GM13977 (cell line): ENCODE measurements around the gene PCBP4.

Experiments used
- DNase-seq: peaks from one replicate; pipeline ENCODE4 v3.0.0; 2012; ENCODE audit warnings: low spot score
- in situ Hi-C: fragments of 300-500 bp; cut with MboI; formaldehyde crosslinking; loops from one replicate; pipeline ENCODE4 v1.12.0; 2022; ENCODE audit warnings: low sequenced_read_pairs, low pct_unique_long_range_greater_than_20kb, mixed read lengths, inconsistent platforms; ENCODE audit not compliant: unreplicated experiment
- TF ChIP-seq, protein P1 (sequence below): IDR thresholded peaks from 2 replicates; pipeline ENCODE4 v1.5.1; 2012; ENCODE audit warnings: mild to moderate bottlenecking, control low read depth; ENCODE audit not compliant: insufficient read depth; ENCODE audit errors: extremely low read depth, missing control alignments

PCBP4 gene

DNA sequence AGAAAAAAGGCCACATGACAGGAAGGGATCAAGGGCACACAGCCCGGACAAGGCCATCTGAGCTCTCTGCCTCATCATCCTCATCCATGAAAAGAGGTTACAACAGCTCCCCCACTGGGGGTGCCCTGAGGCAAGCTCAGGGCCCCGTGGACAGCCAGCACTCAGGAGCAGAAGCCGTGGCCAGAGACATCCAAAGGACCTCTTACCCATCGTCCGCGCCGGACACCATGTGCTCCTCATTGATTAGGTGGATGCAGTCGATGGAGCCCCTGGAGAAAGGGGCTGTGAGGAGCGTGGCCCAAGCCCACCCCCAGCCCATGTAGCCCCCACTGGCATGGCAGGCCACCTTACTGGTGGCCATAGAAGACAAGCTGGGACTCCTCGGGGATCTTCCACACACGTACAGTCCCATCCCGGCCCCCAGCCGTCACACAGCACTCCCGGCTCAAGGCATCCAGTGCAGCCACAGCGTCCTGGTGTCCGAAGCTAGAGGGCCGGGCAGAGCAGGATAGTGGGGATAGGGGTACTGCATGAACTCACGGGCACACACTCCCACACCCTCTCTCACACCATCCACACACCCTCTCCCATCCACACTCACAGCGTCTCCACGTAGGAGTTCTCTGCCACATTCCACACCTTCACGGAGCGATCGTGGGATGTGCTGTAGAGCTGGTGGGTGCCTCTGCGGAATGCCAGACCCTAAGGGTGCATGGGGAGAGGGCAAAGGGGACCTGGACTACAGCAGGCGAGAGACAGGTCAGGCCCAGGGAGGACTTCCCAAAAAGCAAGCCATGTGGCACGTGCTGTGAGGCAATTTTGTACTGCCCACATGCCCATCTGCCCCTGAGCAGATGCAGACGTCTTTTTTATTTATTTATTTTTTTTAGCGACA, 32.0 kb downstream of the PCBP4 start:
- in situ Hi-C loops, result no loop called here
- TF ChIP-seq, protein P1, sequence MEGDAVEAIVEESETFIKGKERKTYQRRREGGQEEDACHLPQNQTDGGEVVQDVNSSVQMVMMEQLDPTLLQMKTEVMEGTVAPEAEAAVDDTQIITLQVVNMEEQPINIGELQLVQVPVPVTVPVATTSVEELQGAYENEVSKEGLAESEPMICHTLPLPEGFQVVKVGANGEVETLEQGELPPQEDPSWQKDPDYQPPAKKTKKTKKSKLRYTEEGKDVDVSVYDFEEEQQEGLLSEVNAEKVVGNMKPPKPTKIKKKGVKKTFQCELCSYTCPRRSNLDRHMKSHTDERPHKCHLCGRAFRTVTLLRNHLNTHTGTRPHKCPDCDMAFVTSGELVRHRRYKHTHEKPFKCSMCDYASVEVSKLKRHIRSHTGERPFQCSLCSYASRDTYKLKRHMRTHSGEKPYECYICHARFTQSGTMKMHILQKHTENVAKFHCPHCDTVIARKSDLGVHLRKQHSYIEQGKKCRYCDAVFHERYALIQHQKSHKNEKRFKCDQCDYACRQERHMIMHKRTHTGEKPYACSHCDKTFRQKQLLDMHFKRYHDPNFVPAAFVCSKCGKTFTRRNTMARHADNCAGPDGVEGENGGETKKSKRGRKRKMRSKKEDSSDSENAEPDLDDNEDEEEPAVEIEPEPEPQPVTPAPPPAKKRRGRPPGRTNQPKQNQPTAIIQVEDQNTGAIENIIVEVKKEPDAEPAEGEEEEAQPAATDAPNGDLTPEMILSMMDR, result no peak
- no peak for DNase-seq

DNA sequence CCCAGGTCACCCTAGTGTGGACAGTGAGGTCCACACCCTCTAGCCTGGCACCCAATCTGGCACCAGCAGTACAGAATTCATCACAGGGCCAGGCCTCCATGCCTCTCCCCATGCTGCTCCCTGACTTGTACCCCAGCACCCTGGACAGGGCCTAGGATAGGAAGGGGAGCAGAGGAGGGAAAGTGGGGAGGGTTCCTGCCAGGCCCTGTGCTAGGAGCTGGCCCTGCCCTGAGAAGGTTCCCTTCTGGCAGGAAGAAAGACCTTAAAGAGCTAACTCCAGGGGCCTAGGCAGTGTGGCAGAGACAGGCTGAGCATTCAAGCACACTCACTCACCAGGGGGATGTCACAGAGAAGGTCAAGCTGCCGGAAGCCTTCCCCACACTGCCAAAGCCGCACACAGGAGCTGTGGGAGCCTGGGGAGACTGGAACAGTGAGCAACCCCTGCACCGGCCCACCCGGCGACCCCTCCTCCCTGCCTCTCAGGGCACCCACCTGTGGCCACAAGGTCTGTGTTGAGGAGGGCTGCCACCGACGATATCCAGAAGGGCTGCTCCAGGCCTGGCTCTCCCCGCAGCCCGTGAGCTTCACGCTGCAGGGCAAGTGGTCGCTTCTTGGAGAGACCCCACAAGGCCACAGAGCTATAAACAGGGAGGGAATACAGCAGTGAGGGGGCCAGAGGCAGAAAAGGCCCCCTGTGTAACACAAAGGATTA, 33.0 kb downstream of the PCBP4 start:
- no peak for DNase-seq
- in situ Hi-C loops, result no loop called here
- TF ChIP-seq, protein P1, result no peak

DNA sequence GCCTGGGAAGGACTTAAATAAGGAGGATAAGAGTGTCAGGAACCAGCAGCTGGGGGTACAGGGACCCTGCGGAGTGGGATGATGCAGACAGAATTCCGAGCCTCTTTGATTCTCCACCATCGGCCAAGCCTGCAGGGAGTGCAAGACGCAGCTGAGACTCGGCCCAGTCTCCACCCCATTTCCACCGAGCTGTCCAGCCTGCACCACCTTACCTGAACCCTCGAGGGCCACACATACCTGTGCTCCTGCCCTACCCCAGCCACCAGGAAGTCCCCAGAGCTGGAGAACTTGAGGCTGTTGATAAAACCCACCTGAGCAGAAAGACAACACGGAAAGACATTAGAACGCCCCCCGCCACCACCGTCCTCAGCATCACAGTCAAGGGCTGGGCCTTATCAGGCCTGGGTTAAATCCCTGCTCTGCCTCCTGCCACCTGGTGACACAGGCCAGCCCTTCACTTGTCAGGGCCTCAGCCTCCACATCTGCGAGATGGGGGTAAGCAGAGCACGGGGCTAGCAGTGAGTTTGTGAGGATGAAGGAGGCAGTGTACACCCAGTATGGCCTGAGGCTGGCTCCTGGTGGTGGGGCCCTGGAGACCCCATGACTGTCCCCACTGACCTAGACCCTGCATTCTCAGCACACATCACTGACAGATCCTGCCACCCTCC, 33.6 kb downstream of the PCBP4 start:
- TF ChIP-seq, protein P1, result no peak
- in situ Hi-C loops, result no loop called here
- no peak for DNase-seq

DNA sequence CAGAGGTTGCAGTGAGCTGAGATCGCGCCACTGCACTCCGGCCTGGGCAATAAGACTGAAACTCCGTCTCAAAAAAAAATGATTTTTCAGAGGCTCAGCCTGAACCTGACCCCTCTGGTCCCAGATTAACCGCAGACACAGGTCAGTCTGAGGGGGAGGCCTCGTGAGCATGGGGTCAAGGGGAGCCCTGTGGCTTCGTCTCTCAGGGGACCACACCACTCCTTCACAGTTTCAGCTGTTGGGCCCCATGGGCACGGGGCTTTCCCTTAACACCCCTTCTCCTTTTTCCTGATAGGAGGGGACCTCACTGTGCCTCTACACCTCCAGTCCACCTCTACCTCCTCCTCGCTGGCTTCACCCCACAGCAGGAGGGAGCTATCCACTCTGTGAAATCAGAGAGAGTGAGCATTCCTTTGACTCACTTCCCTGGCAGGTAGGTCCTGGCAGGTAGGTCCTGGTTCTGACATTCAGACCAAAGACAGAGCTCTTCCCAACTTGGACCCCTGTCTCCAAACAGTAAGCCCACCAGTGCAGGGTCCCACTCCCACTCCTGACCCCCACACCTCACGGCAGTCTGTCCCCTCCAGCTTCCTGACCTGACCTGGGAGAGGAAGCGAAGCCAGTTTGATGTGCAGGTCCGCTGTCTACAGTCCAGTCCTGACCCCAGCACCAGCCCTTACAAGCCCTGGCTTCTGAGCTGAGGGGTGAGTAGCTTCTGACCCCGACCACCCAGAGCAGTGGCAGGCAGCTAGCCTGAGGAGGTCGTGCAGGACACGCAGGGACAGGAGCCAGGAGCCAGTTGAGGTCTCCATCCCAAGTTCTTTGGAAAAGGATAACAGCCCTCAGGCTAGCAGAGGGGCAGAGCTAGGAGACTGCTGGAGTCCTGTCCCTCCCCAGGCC, 34.5 kb downstream of the PCBP4 start:
- no peak for DNase-seq
- TF ChIP-seq, protein P1, result no peak
- in situ Hi-C loops, result no loop called here

DNA sequence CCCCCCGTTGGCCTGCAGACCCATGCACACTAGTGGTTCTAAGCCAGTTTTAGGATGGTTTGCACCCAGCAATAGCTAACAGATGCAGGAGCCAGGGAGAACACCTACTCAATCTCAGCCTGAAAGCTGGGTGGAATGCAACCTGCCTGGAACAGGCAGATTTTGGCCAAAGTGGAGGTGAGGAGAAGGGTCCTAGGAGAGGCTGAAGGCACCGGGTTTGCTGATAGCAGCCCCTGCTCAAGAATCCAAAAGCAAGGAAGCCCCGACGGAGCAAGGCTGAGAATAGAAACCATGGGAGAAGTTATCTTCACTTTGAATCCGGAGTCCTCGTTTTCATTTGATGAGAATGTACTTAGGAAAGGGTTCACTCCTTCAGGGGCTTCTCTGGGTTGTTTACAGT, 35.5 kb downstream of the PCBP4 start:
- in situ Hi-C loops, result no loop called here
- DNase-seq, result no peak
- TF ChIP-seq, protein P1, result no peak

DNA sequence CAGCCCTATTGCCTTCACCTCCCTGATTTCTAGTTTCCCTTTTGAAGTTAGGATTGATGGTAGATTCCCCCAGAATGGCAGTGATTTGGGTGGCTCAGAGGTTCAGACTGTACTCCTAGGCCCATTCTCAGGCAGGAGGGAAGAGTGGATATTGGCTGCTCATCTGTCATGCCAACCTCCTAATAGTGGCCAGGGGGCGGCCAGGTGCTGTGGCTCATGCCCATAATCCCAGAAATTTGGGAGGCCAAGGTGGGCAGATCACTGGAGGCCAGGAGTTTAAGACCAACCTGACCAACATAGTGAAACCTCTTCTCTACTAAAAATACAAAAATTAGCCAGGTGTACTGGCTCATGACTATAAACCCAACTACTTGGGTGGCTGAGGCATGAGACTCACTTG, 36.8 kb downstream of the PCBP4 start:
- in situ Hi-C loops, result no loop called here
- TF ChIP-seq, protein P1, result no peak
- DNase-seq, result no peak
